Astrocyte (in vitro differentiated cells and primary cell): ENCODE results near the gene SKA3. TPM values are rescaled to one million over a fixed set of nuclear protein-coding genes. Genes with fewer than 3 reads are reported as not detected.
A peak's percentile ranks its signal among the peaks of the same experiment; 100 is the strongest.
"Not testable (repeated sequence)": the region's sequence is repeated elsewhere in the genome, so short reads cannot be mapped to it uniquely, and the experiment has no call there.

Experiments
- DNase-seq: peaks from one replicate; pipeline ENCODE4 v3.0.0-alpha.2; 2010; ENCODE audit warnings: low read depth
- FAIRE-seq: peaks from 2 replicates; lab custom pipeline; 2011; peaks lifted over from hg19 to GRCh38; lab: Jason Lieb, UNC
- H2AFZ ChIP-seq: 2 replicates; pipeline ENCODE4 v1.6.0; 2012; ENCODE audit warnings: low read depth, low read length, inconsistent platforms
- H3K27ac ChIP-seq: 2 replicates; pipeline ENCODE4 v1.5.1; 2011; ENCODE audit warnings: low read depth, low read length, inconsistent platforms
- H3K27me3 ChIP-seq: 2 replicates; pipeline ENCODE4 v1.6.0; 2011; ENCODE audit warnings: low read length, inconsistent platforms; ENCODE audit not compliant: insufficient read depth
- H3K36me3 ChIP-seq: 2 replicates; pipeline ENCODE4 v1.5.1; 2011; ENCODE audit warnings: low read length, inconsistent platforms; ENCODE audit not compliant: insufficient read depth
- H3K4me1 ChIP-seq: 2 replicates; pipeline ENCODE4 v1.5.1; 2011; ENCODE audit warnings: low read length, inconsistent platforms; ENCODE audit not compliant: insufficient read depth
- H3K4me2 ChIP-seq: 2 replicates; pipeline ENCODE4 v1.6.0; 2012; ENCODE audit warnings: low read length, inconsistent platforms
- H3K4me3 ChIP-seq: 2 replicates; pipeline ENCODE4 v1.5.1; 2011; ENCODE audit warnings: low read depth, mild to moderate bottlenecking, low read length, inconsistent platforms; ENCODE audit not compliant: insufficient read depth
- H3K79me2 ChIP-seq: 2 replicates; pipeline ENCODE4 v1.6.0; 2012; ENCODE audit warnings: mild to moderate bottlenecking, low read length, inconsistent platforms; ENCODE audit not compliant: insufficient read depth
- H3K9ac ChIP-seq: 2 replicates; pipeline ENCODE4 v1.6.0; 2012; ENCODE audit warnings: mild to moderate bottlenecking, low read length, inconsistent platforms
- H3K9me3 ChIP-seq: 2 replicates; pipeline ENCODE4 v1.5.1; 2012; ENCODE audit warnings: low read depth, mild to moderate bottlenecking, low read length, inconsistent platforms; ENCODE audit not compliant: insufficient read depth
- H4K20me1 ChIP-seq: 2 replicates; pipeline ENCODE4 v1.6.0; 2012; ENCODE audit warnings: low read length, inconsistent platforms; ENCODE audit not compliant: insufficient read depth
- H3K27ac Mint-ChIP-seq: one replicate; pipeline ENCODE4 v1.8.0; 2021; ENCODE audit warnings: mild to moderate bottlenecking, mixed read lengths; ENCODE audit not compliant: unreplicated experiment
- H3K27me3 Mint-ChIP-seq: one replicate; pipeline ENCODE4 v1.8.0; 2021; ENCODE audit warnings: low read depth, mixed read lengths; ENCODE audit not compliant: unreplicated experiment
- H3K36me3 Mint-ChIP-seq: one replicate; pipeline ENCODE4 v1.8.0; 2021; ENCODE audit warnings: low read depth, mixed read lengths; ENCODE audit not compliant: unreplicated experiment
- H3K4me1 Mint-ChIP-seq: one replicate; pipeline ENCODE4 v1.8.0; 2021; ENCODE audit warnings: low read depth, mixed read lengths; ENCODE audit not compliant: unreplicated experiment
- H3K4me3 Mint-ChIP-seq: one replicate; pipeline ENCODE4 v1.8.0; 2021; ENCODE audit warnings: mild to moderate bottlenecking, moderate library complexity, mixed read lengths; ENCODE audit not compliant: unreplicated experiment
- H3K9me3 Mint-ChIP-seq: one replicate; pipeline ENCODE4 v1.8.0; 2021; ENCODE audit warnings: mild to moderate bottlenecking, mixed read lengths; ENCODE audit not compliant: unreplicated experiment
- EZH2 ChIP-seq: IDR thresholded peaks from 2 replicates; pipeline ENCODE4 v1.6.1; 2012; ENCODE audit warnings: mild to moderate bottlenecking, low read length, inconsistent platforms; ENCODE audit not compliant: insufficient read depth
- total RNA-seq: library from RNA; stranded (reverse); gene quantifications from 2 replicates; pipeline ENCODE4 v1.2.1, GENCODE V29; 2021
- TF ChIP-seq, protein P1 (sequence below): IDR thresholded peaks from 2 replicates; pipeline ENCODE4 v1.5.1; 2011; ENCODE audit warnings: low read depth, mild to moderate bottlenecking, inconsistent platforms, low read length, moderate library complexity; ENCODE audit not compliant: insufficient read depth

SKA3 gene
- total RNA-seq, 1 donor from 2014 or later, result 2.4 TPM

- Mint-ChIP-seq H3K4me3 (no peak overlapping the region), H3K27ac (no peak overlapping the region)
- FAIRE-seq, result no peak
Measured at GRCh38 chr13:21202767-21203531, 26.6 kb upstream of the SKA3 start.

DNA sequence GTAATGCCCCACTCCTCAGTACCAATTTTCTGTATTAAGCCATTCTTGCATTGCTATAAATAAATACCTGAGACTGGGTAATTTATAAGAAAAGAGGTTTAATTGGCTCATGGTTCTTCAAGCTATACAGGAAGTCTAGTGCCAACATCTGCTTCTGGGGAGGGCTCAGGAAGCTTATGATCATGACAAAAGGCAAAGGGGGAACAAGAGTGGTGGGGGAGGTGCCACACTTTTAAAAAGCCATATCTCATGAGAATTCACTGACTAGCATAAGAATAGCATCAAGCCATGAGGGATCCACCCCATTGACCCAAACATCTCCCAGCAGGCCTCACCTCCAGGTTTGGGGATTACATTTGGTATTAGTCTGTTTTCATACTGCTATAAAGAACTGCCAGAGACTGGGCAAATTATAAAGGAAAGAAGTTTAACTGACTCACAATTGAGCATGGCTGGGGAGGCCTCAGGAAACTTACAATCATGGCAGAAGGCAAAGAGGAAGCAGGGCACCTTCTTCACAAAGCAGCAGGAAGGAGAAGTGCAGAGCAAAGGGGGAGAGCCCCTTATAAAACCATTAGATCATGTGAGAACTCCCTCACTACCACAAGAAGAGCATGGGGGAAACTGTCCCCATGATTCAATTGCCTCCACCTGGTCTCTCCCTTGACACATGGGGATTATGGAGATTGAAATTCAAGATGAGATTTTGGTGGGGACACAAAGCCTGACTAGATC lies 25.3 kb upstream of the SKA3 start:
- peaks cover 13% of the 10 kb centered on the region for H3K9me3 Mint-ChIP-seq
- H3K27ac ChIP-seq, H3K79me2 ChIP-seq, H3K4me1 Mint-ChIP-seq, H3K9me3 ChIP-seq, H3K36me3 Mint-ChIP-seq, H3K4me3 Mint-ChIP-seq, DNase-seq, H3K36me3 ChIP-seq, H3K9ac ChIP-seq, H4K20me1 ChIP-seq, H2AFZ ChIP-seq, H3K4me3 ChIP-seq, H3K4me2 ChIP-seq, H3K27me3 ChIP-seq, H3K27me3 Mint-ChIP-seq, H3K27ac Mint-ChIP-seq, H3K4me1 ChIP-seq, FAIRE-seq: not testable (repeated sequence)

More at GRCh38 chr13:21202767-21203531, 26.6 kb upstream of the SKA3 start:
- no peak for DNase-seq
- no peaks in the 10 kb centered on the region for H3K36me3 ChIP-seq
- H3K9ac ChIP-seq, result no peak overlapping the region
- H3K79me2 ChIP-seq, result no peaks in the 10 kb centered on the region
- TF ChIP-seq EZH2, result no peak
- TF ChIP-seq, protein P1, sequence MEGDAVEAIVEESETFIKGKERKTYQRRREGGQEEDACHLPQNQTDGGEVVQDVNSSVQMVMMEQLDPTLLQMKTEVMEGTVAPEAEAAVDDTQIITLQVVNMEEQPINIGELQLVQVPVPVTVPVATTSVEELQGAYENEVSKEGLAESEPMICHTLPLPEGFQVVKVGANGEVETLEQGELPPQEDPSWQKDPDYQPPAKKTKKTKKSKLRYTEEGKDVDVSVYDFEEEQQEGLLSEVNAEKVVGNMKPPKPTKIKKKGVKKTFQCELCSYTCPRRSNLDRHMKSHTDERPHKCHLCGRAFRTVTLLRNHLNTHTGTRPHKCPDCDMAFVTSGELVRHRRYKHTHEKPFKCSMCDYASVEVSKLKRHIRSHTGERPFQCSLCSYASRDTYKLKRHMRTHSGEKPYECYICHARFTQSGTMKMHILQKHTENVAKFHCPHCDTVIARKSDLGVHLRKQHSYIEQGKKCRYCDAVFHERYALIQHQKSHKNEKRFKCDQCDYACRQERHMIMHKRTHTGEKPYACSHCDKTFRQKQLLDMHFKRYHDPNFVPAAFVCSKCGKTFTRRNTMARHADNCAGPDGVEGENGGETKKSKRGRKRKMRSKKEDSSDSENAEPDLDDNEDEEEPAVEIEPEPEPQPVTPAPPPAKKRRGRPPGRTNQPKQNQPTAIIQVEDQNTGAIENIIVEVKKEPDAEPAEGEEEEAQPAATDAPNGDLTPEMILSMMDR, result no peak
- no peaks in the 10 kb centered on the region for H3K27me3 ChIP-seq
- Mint-ChIP-seq H3K4me1 (no peaks in the 10 kb centered on the region), H3K36me3 (no peaks in the 10 kb centered on the region), H3K27me3 (peaks cover 1% of the 10 kb centered on the region), H3K9me3 (peaks cover 12% of the 10 kb centered on the region)
- no peaks in the 10 kb centered on the region for H3K9me3 ChIP-seq
- no peak overlapping the region for H3K27ac ChIP-seq
- no peaks in the 10 kb centered on the region for H4K20me1 ChIP-seq
- H3K4me3 ChIP-seq, result no peak overlapping the region
- no peak overlapping the region for H2AFZ ChIP-seq
- H3K4me2 ChIP-seq, result no peak overlapping the region
- H3K4me1 ChIP-seq, result no peaks in the 10 kb centered on the region

- not testable (repeated sequence) for H3K27ac Mint-ChIP-seq, DNase-seq, H3K27me3 Mint-ChIP-seq, H3K79me2 ChIP-seq, H3K27me3 ChIP-seq, H3K36me3 ChIP-seq, H3K4me2 ChIP-seq, H2AFZ ChIP-seq, FAIRE-seq, H3K9ac ChIP-seq, H3K27ac ChIP-seq, H3K9me3 ChIP-seq, H3K4me3 ChIP-seq, H3K4me1 ChIP-seq, H3K4me3 Mint-ChIP-seq, H3K36me3 Mint-ChIP-seq, H3K4me1 Mint-ChIP-seq, H4K20me1 ChIP-seq
- H3K9me3 Mint-ChIP-seq, result peaks cover 13% of the 10 kb centered on the region
Measured at GRCh38 chr13:21198391-21198790, 22.0 kb upstream of the SKA3 start.

DNA sequence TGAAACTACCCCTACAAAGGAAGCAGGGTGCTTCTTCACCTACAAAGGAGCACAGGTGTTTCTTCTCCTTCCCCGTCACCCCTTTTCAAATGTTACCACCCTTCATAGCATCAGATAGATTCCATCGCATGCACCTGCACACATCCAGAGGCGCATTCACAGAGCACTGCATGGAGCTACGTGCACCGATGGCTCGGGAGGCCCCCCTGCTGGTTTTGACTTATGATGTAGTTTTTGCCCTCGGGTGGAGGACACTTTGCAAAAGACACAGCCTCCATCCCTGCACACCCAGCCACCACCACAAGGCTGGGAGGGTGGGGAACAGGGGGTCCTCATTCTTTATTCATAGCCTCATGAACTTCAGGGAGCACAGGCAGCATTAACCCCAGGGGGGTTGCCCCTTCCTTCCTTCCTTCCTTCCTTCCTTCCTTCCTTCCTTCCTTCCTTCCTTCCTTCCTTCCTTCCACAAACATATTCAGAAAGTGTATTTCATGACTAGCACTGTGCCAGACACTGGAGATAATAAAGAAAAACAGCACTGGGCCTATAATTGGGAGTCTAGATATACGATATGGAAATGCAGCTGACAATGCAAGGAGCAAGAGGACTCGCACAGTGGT lies 21.4 kb upstream of the SKA3 start:
- H4K20me1 ChIP-seq, FAIRE-seq, H3K9ac ChIP-seq, H3K9me3 ChIP-seq, H3K27me3 ChIP-seq, H3K27ac Mint-ChIP-seq, H3K79me2 ChIP-seq, H3K27ac ChIP-seq, H3K4me1 ChIP-seq, H3K36me3 Mint-ChIP-seq, H3K4me2 ChIP-seq, H3K4me3 Mint-ChIP-seq, H2AFZ ChIP-seq, DNase-seq, H3K27me3 Mint-ChIP-seq, H3K4me1 Mint-ChIP-seq, H3K4me3 ChIP-seq, H3K36me3 ChIP-seq: not testable (repeated sequence)
- H3K9me3 Mint-ChIP-seq, result peaks cover 12% of the 10 kb centered on the region

GRCh38 chr13:21194756-21195155 lies 18.4 kb upstream of the SKA3 start:
- not testable (repeated sequence) for H3K4me2 ChIP-seq, H2AFZ ChIP-seq, H3K36me3 ChIP-seq, H3K9ac ChIP-seq, H3K27me3 ChIP-seq, H3K36me3 Mint-ChIP-seq, H3K4me1 Mint-ChIP-seq, FAIRE-seq, H3K27me3 Mint-ChIP-seq, H3K27ac Mint-ChIP-seq, H3K9me3 ChIP-seq, H3K4me1 ChIP-seq, H3K27ac ChIP-seq, H3K9me3 Mint-ChIP-seq, H3K4me3 Mint-ChIP-seq, H3K4me3 ChIP-seq, H3K79me2 ChIP-seq, H4K20me1 ChIP-seq
- DNase-seq, result peak; percentile 63
